HCT116 (cell line): Measurements from ENCODE around the gene ALPP. TPM values are rescaled to one million over a fixed set of nuclear protein-coding genes. Genes with fewer than 3 reads are reported as not detected.

Source experiments
- CBX3 ChIP-seq: IDR thresholded peaks from 2 replicates; pipeline ENCODE4 v1.6.1; 2012; ENCODE audit warnings: low read depth
- CEBPB ChIP-seq: IDR thresholded peaks from 2 replicates; pipeline ENCODE4 v1.6.1; 2012; ENCODE audit warnings: low read depth
- CTCF ChIP-seq, 3 experiments: fragments of 200-600 bp in 1 of 3; sonication (generic) in 1 of 3; IDR thresholded peaks in 2 of 3; conservative IDR thresholded peaks in 1 of 3; 2 replicates each; pipeline ENCODE4 v1.5.1; 2012 to 2017; ENCODE audit warnings: low read depth in 2 of 3, low read length in 2 of 3, antibody characterized with exemption in 1 of 3, borderline replicate concordance in 1 of 3, control low read depth in 1 of 3, mild to moderate bottlenecking in 1 of 3, mixed read lengths in 1 of 3, mixed run types in 1 of 3, moderate library complexity in 1 of 3; ENCODE audit not compliant: insufficient read depth in 1 of 3
- EGR1 ChIP-seq: IDR thresholded peaks from 2 replicates; pipeline ENCODE4 v1.6.1; 2012; ENCODE audit warnings: low read depth
- EZH2 ChIP-seq: fragments of 200-600 bp; sonication (generic); IDR thresholded peaks from 2 replicates; pipeline ENCODE4 v1.6.1; 2017; ENCODE audit warnings: antibody characterized with exemption, mixed run types
- FOSL1 ChIP-seq: IDR thresholded peaks from 2 replicates; pipeline ENCODE4 v1.6.1; 2012; ENCODE audit warnings: low read depth
- JUND ChIP-seq: IDR thresholded peaks from 2 replicates; pipeline ENCODE4 v1.6.1; 2012
- ZFX ChIP-seq: fragments of 450-650 bp; IDR thresholded peaks from 2 replicates; pipeline ENCODE4 v1.6.1; 2017
- ZNF274 ChIP-seq: fragments of 200-500 bp; sonication (Bioruptor generic); IDR thresholded peaks from 2 replicates; pipeline ENCODE4 v1.6.1; 2014; ENCODE audit warnings: mild to moderate bottlenecking, low read depth, low read length, inconsistent platforms
- total RNA-seq: library from RNA; stranded (reverse); gene quantifications from one replicate; pipeline ENCODE4 v1.2.1, GENCODE V29; 2021; ENCODE audit not compliant: unreplicated experiment
- TF ChIP-seq, protein P1 (sequence below): IDR thresholded peaks from 2 replicates; pipeline ENCODE4 v1.6.1; 2012; ENCODE audit warnings: low read depth

ALPP gene
- total RNA-seq, 1 experiment from 2014 or later = 0.34 TPM

- no peak for TF ChIP-seq CTCF (IDR thresholded peaks at IDR 0.05 in 2 of 3, conservative IDR thresholded peaks at IDR 0.05 in 1 of 3; ENCODE audit: borderline replicate concordance in 1 of 3, insufficient read depth in 1 of 3, low read depth in 2 of 3, low read length in 2 of 3)
- TF ChIP-seq EGR1 = no peak
- no peak for TF ChIP-seq EZH2
- TF ChIP-seq CBX3 = no peak
- no peak for TF ChIP-seq ZFX
- no peak for TF ChIP-seq FOSL1
- no peak for TF ChIP-seq CEBPB
- no peak for TF ChIP-seq JUND
- TF ChIP-seq, protein P1, sequence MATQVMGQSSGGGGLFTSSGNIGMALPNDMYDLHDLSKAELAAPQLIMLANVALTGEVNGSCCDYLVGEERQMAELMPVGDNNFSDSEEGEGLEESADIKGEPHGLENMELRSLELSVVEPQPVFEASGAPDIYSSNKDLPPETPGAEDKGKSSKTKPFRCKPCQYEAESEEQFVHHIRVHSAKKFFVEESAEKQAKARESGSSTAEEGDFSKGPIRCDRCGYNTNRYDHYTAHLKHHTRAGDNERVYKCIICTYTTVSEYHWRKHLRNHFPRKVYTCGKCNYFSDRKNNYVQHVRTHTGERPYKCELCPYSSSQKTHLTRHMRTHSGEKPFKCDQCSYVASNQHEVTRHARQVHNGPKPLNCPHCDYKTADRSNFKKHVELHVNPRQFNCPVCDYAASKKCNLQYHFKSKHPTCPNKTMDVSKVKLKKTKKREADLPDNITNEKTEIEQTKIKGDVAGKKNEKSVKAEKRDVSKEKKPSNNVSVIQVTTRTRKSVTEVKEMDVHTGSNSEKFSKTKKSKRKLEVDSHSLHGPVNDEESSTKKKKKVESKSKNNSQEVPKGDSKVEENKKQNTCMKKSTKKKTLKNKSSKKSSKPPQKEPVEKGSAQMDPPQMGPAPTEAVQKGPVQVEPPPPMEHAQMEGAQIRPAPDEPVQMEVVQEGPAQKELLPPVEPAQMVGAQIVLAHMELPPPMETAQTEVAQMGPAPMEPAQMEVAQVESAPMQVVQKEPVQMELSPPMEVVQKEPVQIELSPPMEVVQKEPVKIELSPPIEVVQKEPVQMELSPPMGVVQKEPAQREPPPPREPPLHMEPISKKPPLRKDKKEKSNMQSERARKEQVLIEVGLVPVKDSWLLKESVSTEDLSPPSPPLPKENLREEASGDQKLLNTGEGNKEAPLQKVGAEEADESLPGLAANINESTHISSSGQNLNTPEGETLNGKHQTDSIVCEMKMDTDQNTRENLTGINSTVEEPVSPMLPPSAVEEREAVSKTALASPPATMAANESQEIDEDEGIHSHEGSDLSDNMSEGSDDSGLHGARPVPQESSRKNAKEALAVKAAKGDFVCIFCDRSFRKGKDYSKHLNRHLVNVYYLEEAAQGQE = no peak
- TF ChIP-seq ZNF274 = no peak
- TF ChIP-seq, all 23 proteins: peak for 0
Measured at GRCh38 chr2:232416521-232417470, 38.2 kb downstream of the ALPP start (continued).
